ENCODE data around the gene GORASP2. TPM values are rescaled to one million over a fixed set of nuclear protein-coding genes. Genes with fewer than 3 reads are reported as not detected.

The GORASP2 gene
- total RNA-seq, 1 donor from 2014 or later = 56.2 TPM

DNA sequence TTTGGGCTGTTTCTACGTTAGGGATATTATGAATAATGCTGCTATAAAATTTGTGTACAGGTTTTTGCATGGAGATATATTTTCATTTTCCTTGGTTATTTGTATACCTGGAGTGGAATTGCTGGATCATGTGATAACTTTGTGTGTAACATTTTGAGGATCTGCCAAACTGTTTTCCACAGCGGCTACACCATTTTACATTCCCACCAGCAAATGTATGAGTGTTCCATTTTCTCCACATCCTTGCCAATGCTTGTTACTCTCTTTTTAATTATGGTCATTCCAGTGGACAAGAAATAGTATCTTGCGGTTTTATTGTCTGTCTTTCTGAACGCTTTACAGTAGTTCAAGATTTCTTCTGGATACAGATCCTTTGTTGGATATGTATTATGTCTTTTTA lies 13.6 kb downstream of the GORASP2 start:
- H3K4me3 ChIP-seq (ENCODE audit: low read depth, low read length) = no peak overlapping the region
- DNase-seq (ENCODE audit: low read depth) = no peak
- no peak for TF ChIP-seq CTCF (conservative IDR thresholded peaks at IDR 0.05; ENCODE audit: low read depth, low read length)

- no peak overlapping the region for H3K4me3 ChIP-seq (ENCODE audit: low read depth, low read length)
- no peak for TF ChIP-seq CTCF (conservative IDR thresholded peaks at IDR 0.05; ENCODE audit: low read depth, low read length)
- DNase-seq (ENCODE audit: low read depth) = no peak
Observed at GRCh38 chr2:170943041-170943440, 14.0 kb downstream of the GORASP2 start.

DNA sequence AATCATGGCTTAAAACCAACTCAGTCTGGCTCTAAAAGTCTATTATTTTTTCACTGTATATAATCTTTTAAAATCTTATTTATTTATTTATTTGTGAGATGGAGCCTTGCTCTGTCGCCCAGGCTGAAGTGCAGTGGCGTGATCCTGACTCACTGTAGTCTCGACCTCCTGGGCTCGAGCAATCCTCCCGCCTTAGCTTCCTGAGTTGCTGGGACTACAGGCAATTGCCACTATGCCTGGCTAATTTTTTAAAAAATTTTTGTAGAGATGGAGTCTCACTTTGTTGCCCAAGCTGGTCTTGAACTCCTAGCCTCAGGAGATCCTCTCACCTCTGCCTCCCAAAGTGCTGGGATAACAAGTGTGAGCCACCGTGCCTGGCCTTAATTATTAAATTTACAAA lies 14.5 kb downstream of the GORASP2 start:
- no peak overlapping the region for H3K4me3 ChIP-seq (ENCODE audit: low read depth, low read length)
- no peak for TF ChIP-seq CTCF (conservative IDR thresholded peaks at IDR 0.05; ENCODE audit: low read depth, low read length)
- no peak for DNase-seq (ENCODE audit: low read depth)

DNA sequence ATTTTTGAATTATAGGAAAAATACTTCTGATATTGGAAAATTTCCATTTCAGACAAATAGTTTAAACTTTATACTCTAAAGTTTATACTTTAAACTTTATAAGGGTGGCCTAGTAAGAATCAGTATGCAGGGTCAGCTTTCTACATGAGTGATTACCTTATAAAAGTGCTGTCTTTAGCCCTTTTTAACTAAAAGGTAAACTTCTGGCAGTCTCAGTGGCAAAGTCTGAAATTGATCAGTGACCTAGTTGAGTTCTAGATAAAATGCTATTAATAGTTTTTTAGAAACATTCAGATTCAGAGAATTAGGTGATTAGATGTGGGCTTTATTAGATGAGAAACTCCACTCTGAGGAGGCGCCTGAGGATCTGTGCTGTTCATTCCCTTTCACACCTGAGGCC lies 15.5 kb downstream of the GORASP2 start:
- H3K4me3 ChIP-seq (ENCODE audit: low read depth, low read length) = no peak overlapping the region
- no peak for TF ChIP-seq CTCF (conservative IDR thresholded peaks at IDR 0.05; ENCODE audit: low read depth, low read length)
- DNase-seq (ENCODE audit: low read depth) = no peak

- no peak overlapping the region for H3K4me3 ChIP-seq (ENCODE audit: low read depth, low read length)
- DNase-seq (ENCODE audit: low read depth) = no peak
- TF ChIP-seq CTCF (conservative IDR thresholded peaks at IDR 0.05; ENCODE audit: low read depth, low read length) = no peak
Observed at GRCh38 chr2:170949415-170949814, 20.4 kb downstream of the GORASP2 start.

GRCh38 chr2:170950221-170950761 lies 21.2 kb downstream of the GORASP2 start:
- DNase-seq (ENCODE audit: low read depth) = no peak
- no peak overlapping the region for H3K4me3 ChIP-seq (ENCODE audit: low read depth, low read length)
- TF ChIP-seq CTCF (conservative IDR thresholded peaks at IDR 0.05; ENCODE audit: low read depth, low read length) = no peak

- TF ChIP-seq CTCF (conservative IDR thresholded peaks at IDR 0.05; ENCODE audit: low read depth, low read length) = no peak
- H3K4me3 ChIP-seq (ENCODE audit: low read depth, low read length) = no peak overlapping the region
- DNase-seq (ENCODE audit: low read depth) = no peak
Observed at GRCh38 chr2:170953941-170954340, 24.9 kb downstream of the GORASP2 start.
